Stimulated activated CD4-positive, alpha-beta T cell treated with anti-CD3 and anti-CD28 coated beads, Interleukin-12 subunit alpha, Interleukin-12 subunit beta, amount 100 ng/mL, for 24 hours (primary cell): ENCODE results near the gene GJB2.

Experiments
- DNase-seq, 2 experiments: peaks; one replicate each; pipeline ENCODE4 v3.0.0-alpha.2; 2020; ENCODE audit warnings: low read depth in 2 of 2

Gene GJB2

DNA sequence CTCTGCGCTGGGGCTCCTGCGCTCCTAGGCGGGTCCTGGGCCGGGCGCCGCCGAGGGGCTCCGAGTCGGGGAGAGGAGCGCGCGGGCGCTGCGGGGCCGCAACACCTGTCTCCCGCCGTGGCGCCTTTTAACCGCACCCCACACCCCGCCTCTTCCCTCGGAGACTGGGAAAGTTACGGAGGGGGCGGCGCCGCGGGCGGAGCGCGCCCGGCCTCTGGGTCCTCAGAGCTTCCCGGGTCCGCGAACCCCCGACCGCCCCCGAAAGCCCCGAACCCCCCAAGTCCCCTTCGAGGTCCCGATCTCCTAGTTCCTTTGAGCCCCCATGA is at the start of gene GJB2:
TSS of gene GJB2 (minus strand) at position 103 of the 326 bp plus-strand sequence. CDS start 3,357 bp downstream, outside the sequence.
- DNase-seq = no peak

DNA sequence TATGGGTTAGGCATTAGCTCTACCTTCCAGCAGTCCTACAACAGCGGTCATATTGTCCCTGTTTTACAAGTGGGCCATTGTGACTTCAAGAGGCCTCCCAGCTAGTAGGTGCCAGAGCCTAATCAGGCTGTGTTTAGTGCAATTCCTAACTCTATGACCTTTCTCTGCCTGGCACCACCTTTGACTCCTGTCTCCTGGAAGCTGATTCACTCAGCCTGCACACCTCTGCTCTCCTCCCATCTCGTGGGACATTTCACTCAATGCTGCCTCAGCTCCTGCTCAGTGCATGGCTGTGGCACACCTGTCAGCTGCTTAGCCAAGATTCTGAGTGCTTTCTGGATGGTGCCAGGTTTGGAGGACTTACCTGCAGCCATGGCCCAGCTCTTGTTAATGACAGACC is 48.9 kb upstream of the GJB2 start:
- no peak for DNase-seq

GRCh38 chr13:20239748-20240147 is 47.0 kb upstream of the GJB2 start:
- no peak for DNase-seq

DNA sequence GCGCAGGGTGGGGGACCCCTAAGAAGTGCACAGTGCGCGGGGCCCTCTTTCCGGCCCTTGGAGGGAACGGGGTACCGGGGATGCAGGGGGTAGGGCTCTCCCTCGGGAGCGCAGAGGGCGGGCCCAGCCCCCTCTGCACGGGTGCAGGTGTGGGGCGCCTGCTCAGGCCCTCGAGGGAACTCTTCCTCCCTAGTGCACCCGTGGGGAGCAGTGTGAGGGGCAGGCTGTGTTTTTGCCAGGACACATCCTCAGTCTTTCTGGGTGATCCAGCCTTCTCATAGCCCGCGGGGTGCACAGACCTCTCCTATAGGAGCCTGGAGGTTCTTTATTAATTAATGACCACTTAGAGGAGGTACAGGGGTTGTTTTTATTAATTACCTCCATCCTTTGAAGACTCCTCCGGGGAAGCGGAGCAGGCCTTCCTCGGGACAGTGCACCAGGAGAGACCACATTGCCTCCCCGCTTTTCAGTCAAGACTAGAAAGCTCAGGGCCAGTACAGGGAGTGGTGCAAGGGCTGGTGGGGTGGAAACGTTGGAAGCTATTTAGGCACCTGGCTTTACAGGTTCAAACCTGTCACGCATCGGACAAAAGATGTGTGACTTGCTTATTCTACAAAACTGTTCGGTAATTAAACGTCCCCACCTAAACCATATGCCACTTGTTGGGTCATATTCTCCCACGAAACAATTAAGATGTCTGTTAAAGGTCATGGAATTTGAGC is 40.0 kb upstream of the GJB2 start:
- no peak for DNase-seq

GRCh38 chr13:20231839-20232555 is 39.3 kb upstream of the GJB2 start, which contains the start of gene GJB6:
TSS of gene GJB6 (minus strand) at chr13:20232319. CDS start at chr13:20223480, 8,839 bp downstream.
- no peak for DNase-seq

GRCh38 chr13:20230913-20231838 is 38.4 kb upstream of the GJB2 start:
- DNase-seq = no peak

- no peak for DNase-seq
Measured at GRCh38 chr13:20227730-20228129, 35.0 kb upstream of the GJB2 start.

DNA sequence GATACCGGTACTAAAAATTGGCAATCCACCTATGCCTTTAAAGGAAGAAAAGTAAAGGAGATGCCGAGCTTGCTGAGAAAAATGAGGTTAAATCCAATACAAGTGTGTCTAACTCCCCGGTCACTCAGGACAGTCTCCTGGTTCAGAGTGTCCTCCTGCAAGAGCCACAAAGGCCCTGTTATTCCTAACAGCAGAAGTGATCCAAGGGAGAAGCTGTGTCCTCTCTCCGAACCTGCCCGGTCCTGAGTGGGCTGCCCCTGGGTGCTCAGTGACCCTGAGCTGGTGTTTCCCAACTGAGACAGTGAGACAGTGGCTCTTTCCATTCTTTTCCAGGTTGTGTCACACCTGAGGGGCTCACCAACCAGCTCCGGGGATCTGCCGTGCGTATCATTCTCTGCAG is 34.5 kb upstream of the GJB2 start:
- DNase-seq = no peak

DNA sequence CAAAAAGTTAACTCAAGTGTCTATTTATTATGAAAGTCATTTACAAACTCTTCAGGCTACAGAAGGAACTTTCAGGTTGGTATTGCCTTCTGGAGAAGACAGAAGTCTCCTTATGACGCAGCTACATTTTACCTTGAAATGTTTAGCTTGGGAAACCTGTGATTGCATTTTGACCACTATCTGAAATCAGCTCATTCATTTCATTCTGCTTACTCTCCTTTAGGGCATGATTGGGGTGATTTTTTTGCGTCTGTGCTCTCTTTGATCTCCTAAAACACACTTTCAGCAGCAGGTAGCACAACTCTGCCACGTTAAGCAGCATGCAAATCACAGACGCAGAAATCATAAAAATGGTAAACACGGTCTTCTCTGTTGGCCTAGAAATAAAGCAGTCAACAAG is 29.8 kb upstream of the GJB2 start:
- DNase-seq = no peak

DNA sequence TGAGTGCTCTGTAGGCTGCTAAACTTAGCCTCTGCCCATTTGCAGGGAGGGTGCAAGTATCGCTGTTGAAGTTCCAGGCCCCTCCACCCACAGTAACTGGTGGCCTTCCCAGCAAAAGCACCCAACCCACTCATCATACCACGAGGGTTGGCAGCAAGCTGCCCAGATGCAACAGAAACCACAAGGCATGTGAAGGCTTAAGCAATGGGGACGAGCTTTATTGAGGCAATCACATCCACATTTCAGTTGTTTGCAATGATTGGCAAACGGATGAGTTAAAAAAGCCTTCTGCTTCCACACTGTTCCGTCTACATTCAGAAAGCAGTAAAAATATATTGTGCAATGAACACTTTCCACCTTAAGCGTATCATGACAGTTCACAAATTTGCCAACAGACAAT is 29.0 kb upstream of the GJB2 start:
- no peak for DNase-seq

DNA sequence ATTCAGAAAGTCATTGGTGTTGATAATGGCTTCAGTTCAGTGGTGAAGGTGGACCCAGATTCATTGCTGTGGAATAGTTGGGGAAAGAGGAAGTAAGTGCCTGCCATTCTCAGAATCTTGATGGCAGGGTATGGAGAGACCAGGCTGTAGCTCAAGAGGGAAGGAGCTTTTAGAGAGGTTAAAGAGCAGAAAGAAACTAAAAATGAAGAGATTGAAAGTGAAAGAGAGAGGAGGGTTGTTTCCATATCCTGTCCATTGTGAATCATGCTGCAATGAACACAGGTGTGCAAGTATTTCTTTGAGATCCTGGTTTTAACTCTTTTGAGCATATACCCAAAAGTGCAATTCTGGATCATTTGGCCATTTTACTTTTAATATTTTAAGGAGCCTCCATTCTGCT is 26.8 kb upstream of the GJB2 start:
- no peak for DNase-seq

DNA sequence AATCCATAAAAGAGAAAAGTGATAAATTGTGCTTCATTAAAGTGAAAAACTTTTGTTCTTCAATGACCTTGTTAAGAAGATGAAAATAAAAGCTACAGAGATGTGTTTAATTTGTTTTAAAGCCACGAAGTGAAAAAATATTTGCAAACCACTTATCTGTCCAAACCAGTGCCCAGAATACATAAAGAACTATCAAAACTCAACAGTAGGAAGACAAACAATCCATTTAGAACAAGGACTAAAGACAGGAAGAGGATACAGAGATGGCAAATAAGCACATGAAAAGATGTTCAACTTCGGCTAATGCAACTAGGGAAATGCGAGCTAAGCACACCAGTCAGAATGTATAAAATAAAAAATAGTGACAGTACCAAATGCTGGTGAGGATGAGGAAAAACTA is 24.4 kb upstream of the GJB2 start:
- DNase-seq = no peak

DNA sequence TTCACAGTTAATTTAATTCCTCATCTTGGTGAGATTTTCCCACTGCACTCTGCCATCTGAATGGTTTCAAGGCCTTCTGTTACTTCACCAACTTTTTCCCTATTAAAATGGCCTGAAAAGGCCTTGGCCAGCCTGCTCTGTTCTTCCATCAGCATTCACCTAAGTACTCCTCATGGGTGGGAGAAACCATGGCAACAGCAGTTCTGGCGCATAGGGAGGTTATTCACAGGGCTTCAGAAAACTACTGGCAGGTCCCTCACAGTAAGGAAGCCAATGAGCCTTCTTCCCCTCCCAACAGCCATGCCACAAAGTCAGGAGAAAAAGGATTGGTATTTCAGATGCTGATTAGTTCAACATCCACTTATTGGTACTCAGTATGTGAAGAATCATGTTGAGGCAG is 17.2 kb upstream of the GJB2 start:
- DNase-seq = no peak

DNA sequence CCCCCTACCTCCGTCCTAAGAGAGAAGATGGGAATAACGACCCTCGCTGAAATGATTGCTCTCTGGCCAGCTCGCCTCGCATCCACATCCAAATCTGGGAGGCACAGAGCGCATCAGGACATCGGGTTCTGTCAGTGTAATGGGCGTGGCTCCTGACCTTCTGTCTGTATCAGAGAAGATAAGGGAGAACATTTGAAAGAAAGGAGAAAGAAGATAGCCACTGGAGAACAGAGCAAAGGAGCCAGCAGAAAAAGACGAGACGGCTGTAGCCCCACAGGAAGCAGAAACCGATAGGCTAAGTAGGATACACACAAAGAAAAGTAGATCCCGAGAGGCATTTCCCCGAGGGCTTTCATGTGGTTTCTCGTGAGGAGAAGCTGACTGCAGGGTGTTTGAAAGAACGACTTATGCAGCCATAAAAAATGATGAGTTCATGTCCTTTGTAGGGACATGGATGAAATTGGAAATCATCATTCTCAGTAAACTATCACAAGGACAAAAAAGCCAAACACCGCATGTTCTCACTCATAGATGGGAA is 14.0 kb upstream of the GJB2 start:
- DNase-seq = no peak

DNA sequence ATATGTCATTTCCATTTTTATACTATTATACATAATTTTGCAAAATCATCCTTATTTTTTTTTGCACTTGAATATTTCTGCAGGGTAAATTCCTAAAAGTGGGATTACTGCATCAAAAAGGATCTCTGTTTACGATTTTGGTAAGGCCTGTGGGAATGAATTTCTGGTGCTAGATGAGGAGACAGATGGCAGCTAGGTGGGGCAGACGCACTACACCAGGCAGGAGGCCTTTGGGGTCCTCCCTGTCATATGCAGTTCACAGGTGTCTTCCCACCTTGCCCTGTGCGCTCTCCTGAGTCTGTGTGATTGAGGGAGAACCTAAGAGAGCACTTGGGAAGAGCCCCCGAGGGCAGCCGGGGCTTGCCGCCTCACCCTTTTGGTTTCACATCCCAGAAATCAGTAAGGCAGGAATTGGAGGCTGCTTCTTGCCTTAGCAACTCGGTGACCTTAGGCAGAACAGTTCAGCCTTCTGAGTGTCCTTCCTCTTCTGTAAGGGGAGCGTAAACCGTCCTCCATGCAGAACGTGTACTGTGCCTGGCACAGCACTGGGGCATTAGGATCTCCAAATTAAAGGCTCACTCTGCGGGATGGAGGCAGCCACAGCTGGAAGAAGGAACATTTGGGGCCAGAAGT is 13.4 kb upstream of the GJB2 start:
- DNase-seq = no peak

- no peak for DNase-seq
Measured at GRCh38 chr13:20198781-20199180, 6.0 kb upstream of the GJB2 start.

DNA sequence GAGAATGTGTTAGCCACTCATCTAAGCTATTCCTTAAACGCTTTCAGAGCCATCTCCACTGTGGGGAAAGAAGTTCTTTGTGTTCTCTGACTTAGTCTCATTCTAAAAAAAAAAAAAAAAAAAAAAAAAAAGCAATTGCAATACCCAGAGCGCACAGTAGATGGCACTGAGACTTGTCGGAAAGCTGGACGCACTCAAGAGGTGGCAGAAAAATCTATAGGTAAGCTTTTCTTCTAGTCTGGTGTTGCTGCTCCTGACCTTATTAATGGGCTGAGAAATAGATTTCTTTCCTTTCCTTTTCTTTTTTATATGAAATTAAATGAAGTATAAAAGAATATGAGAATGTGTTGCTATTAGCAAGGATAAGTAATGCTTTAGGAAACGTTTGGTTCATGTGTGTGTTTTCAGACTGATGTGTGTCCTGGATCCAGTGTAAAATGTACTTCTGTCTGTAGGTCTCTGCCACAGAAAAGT is 4.7 kb upstream of the GJB2 start:
- DNase-seq = no peak

GRCh38 chr13:20195801-20196200 is 3.1 kb upstream of the GJB2 start:
- no peak for DNase-seq

DNA sequence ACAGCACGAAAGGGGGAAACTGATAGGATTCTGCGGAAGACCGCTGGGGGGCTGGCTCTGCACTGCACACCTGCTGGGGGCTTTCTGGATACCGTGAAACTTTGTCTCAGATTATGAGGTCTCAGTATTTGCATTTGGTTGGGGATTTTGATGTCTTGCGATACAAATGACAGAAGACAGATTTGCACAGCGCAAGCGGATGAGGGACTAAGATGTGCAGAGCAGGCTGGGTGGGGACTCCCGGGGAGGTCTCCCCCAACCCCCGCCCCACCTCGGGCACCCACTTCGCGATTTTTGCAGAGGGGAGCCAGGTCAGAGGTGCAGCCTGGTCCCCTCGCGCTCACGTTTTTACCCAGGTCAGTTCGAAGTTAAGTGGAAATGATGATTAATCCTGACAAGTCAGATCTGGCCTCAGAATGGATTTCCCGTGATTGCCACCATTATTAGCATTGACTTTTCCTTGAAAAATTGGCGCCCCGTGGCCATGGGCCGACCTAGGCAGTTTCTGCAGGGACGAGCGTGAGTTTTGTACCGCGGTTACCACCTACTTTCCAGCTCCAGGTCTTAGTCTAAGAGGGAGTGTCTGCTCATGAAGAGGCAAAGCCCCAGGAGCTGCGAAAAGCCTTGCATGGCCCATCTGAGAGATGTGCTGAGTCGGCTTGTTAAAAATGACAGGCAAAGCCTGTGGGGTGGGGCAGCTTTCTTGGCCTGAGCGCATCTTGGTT is 1.3 kb upstream of the GJB2 start:
- peak in 1 of 2 experiments; percentile 16 for DNase-seq

GRCh38 chr13:20193162-20193906 is 596 bp upstream of the GJB2 start:
- no peak for DNase-seq
